Bone marrow (tissue), 2 donors: Measurements from ENCODE around the gene VAMP5.

ENCODE experiments used
- DNase-seq, 2 donors: peaks; one replicate each; lab custom pipeline; 2025; lab: John Stamatoyannopoulos, UW

The VAMP5 gene

DNA sequence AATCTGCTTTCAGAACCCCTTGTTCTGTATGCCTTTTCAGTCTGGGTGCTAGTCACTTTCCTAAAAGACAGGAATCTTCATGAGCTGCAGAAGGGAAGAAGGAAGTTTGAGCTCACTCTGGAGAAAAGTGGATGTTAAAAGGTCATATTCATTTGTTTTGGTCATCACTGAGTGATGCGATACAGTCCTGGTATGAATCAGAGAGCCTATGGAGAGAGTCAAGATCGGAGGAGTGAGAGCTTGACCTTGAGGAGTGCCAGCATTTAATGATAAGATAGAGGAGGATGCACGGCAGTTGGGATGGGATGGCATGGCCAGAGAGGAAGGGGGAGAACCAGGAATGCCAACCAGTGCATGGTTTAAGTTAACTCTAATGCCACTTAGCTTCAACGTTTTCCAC, 51.4 kb downstream of the VAMP5 start:
- no peak for DNase-seq

GRCh38 chr2:85642725-85643124, 58.5 kb downstream of the VAMP5 start:
- DNase-seq, result no peak
